GM19467 (cell line): Measurements from ENCODE around the gene EFHC1.

Source experiments
- ATAC-seq: cut with Tn5 transposase; IDR thresholded peaks from one replicate; pipeline ENCODE4 v1.9.1; 2021; ENCODE audit warnings: mild to moderate bottlenecking, moderate library complexity; ENCODE audit not compliant: unreplicated experiment

EFHC1 gene

GRCh38 chr6:52537001-52537753 is 117.0 kb downstream of the EFHC1 start:
- ATAC-seq, result peak; percentile 46

DNA sequence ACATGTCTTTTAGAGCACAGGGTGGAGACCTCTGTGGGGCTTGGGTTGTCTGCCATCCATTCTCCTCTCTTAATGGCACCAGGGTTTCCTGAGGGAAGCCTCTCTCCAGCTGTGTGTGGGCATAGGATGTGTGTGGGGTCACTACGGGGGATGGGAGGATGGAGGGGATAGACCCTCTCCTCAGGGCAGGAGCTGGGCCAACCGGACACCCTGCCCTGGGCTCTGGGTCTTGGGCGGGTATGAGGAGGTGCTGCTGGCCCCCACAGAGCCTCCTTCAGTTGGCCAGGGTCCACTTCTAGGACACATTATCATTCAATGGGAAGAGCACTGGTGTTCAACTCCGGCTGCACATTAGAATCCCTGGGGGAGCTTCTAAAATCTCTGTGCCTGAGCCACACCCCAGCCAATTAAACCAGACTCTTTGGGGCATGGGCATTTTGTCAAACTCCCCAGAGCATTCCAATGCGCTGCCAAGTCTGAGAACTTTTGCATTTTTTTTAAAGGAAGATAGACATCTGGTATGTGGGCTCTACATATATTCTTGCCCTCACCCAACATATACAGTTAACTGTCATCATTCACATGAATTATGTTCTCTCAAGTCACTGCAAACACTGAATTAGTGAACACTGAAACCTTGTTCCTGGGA is 118.2 kb downstream of the EFHC1 start:
- no peak for ATAC-seq

DNA sequence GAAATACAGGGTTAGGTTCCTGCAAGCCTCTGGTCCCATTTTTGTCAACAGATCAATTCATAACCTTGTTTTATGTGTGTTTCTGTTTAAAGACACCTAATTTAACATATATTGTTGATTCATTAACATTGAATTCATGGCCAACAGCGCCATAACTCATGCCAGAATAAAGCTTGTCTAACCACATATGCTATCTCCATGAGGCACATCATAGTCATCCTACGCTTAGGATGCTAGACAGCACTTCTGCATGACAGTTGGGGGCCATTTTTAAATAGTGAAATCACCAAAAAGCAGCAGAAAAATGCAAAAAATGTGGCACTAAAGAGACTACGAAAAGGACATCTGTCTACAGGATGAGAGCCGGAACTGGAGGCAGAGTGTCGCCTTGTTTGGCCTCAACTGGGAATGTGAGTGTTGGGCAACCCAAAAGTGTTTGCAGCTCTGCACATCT is 118.8 kb downstream of the EFHC1 start:
- no peak for ATAC-seq

DNA sequence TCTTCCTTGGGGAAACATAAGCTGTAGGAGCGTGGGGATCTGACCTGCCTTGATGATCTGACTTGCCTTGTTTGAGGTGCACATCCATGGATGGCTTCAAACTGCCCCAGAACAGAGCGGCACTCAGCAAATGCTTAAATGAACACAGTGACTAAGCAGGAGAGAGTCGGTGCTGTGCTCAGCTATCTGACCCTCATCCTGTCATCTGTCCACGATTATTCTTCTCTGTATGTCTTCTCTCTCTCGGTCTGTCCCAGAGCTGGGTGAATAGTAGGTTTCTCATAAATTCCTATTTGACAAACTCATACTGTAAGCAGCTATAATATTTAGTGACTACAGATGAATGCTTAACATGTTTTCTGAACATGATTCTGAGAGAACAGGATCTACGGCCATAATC is 119.5 kb downstream of the EFHC1 start:
- no peak for ATAC-seq

DNA sequence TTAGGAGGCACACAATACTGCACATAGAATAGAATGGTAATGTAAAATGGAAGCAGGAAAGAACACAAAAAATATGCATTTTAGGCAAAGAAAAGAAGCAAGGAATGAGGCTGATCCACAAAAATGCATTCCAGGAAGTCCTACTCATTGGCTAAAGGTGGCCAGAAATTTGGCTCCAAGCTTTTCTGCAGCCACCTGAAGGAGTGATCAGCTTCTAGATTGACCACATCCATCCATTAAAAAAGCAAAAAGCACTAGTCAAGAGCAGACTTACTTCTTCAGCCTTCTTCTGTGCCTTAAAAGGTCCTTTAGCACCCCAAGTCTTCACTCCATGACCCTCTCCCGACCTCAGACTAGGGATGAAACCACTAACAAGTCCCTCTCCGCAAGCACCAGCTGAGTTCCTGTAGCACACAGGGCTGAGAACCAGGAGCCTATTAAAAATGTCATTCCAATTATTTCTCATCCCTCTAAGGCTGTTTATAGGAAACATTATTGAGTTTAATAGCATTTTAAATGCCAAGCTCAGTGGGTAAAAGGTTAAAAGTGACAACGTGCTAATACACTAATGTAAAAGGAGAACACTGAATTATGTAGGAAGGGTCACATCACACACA is 120.3 kb downstream of the EFHC1 start:
- no peak for ATAC-seq

GRCh38 chr6:52541135-52541534 is 121.0 kb downstream of the EFHC1 start:
- ATAC-seq, result no peak

GRCh38 chr6:52543262-52543661 is 123.1 kb downstream of the EFHC1 start:
- ATAC-seq, result no peak

GRCh38 chr6:52543729-52544601 is 123.8 kb downstream of the EFHC1 start:
- ATAC-seq, result no peak

GRCh38 chr6:52544602-52545405 is 124.7 kb downstream of the EFHC1 start:
- no peak for ATAC-seq

DNA sequence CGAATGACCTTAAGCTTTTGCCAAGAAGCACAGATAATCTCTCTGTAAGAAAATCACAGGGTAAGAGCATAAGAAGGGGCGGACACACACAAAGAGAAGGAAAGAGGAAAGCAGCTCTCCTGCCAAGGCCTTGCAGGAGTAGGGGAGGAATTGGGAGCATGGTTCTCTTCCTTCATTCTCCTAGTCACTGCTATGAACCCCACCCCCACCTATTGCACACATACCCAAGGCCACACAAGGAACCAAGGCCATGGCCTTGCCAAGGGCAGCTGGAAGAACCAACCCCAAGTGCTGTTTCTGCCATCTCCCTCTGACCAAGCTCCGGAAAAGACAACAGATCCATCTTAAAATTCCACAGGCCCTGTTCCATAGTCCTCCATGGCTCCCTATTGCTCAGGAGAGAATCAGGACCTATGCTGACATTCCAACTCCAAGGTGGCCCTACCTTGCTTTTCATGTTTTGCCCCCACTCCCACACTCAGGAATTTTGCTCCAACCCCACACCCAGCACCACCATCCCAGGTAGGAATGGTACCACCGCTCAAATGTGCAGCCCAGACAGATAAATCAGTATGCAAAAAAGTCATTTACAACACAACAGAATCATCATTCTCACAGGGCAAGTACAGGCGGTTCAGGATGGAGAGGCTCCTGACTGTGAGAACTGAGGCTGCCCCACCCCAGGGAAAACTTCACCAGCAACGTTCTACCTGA is 125.4 kb downstream of the EFHC1 start:
- no peak for ATAC-seq

DNA sequence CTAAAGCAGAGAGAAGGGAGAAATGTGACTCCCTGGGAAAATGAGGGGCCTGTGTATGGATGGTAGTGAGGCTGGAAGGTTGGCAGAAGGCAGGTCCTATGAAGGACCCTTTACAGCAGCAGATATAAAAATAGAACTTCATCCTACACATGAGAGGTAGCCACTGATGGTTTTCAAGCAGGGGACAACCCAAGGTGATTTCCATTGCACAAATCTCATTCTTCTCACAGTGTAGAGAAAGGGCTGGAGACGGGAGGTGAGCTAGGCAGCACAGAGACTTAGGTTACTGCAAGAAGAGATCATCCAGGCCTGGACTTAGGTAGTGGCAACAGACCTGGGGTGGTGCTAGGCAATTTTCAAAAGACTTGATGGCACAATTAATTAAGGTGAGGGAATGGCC is 126.0 kb downstream of the EFHC1 start:
- ATAC-seq, result peak; percentile 36

GRCh38 chr6:52546678-52547077 is 126.5 kb downstream of the EFHC1 start:
- ATAC-seq, result peak; percentile 86

- ATAC-seq, result no peak
Observed at GRCh38 chr6:52547647-52548352, 127.7 kb downstream of the EFHC1 start.

- no peak for ATAC-seq
Observed at GRCh38 chr6:52548353-52548713, 128.2 kb downstream of the EFHC1 start.

GRCh38 chr6:52548999-52549398 is 128.9 kb downstream of the EFHC1 start:
- ATAC-seq, result no peak

DNA sequence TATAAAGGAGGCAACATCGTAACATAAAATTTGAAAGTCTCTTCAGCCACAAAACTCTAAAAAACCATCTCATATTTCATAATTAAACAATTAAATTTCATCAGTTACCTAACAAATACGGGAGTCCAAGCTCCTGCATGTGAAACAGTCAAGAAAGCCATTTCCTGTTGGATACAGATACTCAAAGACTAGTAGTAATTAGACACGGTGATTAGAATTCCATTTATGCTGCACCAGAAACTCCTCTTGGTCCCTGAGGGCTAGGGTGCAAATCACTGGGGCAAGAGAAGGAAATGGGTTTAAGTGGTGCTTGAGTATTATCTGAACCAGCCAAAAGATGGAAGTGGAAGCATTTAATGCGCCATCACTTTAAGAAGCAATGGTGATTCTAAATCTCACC is 129.3 kb downstream of the EFHC1 start:
- no peak for ATAC-seq

GRCh38 chr6:52550014-52550575 is 130.0 kb downstream of the EFHC1 start:
- no peak for ATAC-seq

GRCh38 chr6:52550870-52551269 is 130.7 kb downstream of the EFHC1 start:
- no peak for ATAC-seq
